OCI-M2 (cell line): ENCODE measurements around the gene HNMT.

Experiments
- DNase-seq: peaks from one replicate; lab custom pipeline; 2025; ENCODE audit not compliant: unreplicated experiment; lab: John Stamatoyannopoulos, UW

The HNMT gene

GRCh38 chr2:138009622-138010021 lies 45.3 kb downstream of the HNMT start:
- DNase-seq: no peak

GRCh38 chr2:138010890-138011289 lies 46.6 kb downstream of the HNMT start:
- DNase-seq: no peak

- DNase-seq: no peak
Observed at GRCh38 chr2:138012082-138012481, 47.8 kb downstream of the HNMT start.

GRCh38 chr2:138012968-138013367 lies 48.7 kb downstream of the HNMT start:
- no peak for DNase-seq

- DNase-seq: no peak
Observed at GRCh38 chr2:138013639-138014038, 49.4 kb downstream of the HNMT start.

GRCh38 chr2:138015494-138015893 lies 51.2 kb downstream of the HNMT start:
- DNase-seq: no peak

GRCh38 chr2:138016351-138017087 lies 52.2 kb downstream of the HNMT start:
- DNase-seq: no peak

- no peak for DNase-seq
Observed at GRCh38 chr2:138017824-138018223, 53.6 kb downstream of the HNMT start.

GRCh38 chr2:138018866-138019688 lies 54.8 kb downstream of the HNMT start:
- DNase-seq: no peak

GRCh38 chr2:138020432-138020831 lies 56.2 kb downstream of the HNMT start:
- DNase-seq: no peak

- no peak for DNase-seq
Observed at GRCh38 chr2:138021154-138021553, 56.9 kb downstream of the HNMT start.

GRCh38 chr2:138023298-138023697 lies 59.0 kb downstream of the HNMT start:
- DNase-seq: no peak

- no peak for DNase-seq
Observed at GRCh38 chr2:138023976-138024375, 59.7 kb downstream of the HNMT start.

GRCh38 chr2:138026111-138027020 lies 62.1 kb downstream of the HNMT start:
- no peak for DNase-seq

- DNase-seq: no peak
Observed at GRCh38 chr2:138028538-138028937, 64.3 kb downstream of the HNMT start.

- no peak for DNase-seq
Observed at GRCh38 chr2:138029276-138029675, 65.0 kb downstream of the HNMT start.

GRCh38 chr2:138030459-138030858 lies 66.2 kb downstream of the HNMT start:
- no peak for DNase-seq

- DNase-seq: no peak
Observed at GRCh38 chr2:138032334-138032733, 68.1 kb downstream of the HNMT start.

- DNase-seq: no peak
Observed at GRCh38 chr2:138034536-138034935, 70.3 kb downstream of the HNMT start.

- DNase-seq: no peak
Observed at GRCh38 chr2:138035608-138036217, 71.4 kb downstream of the HNMT start.

GRCh38 chr2:138036522-138036921 lies 72.2 kb downstream of the HNMT start:
- DNase-seq: no peak
